GM12878 (cell line): Measurements from ENCODE around the gene NEMF. TPM values are rescaled to one million over a fixed set of nuclear protein-coding genes. Genes with fewer than 3 reads are reported as not detected.

ENCODE experiments used
- ATAC-seq: fragments of 200-7000 bp; cut with Tn5 transposase; 3 replicates; pipeline ENCODE4 v1.9.1; 2020; ENCODE audit warnings: mild to moderate bottlenecking, moderate library complexity
- BruUV-seq: library from RNA; stranded (reverse); fragments of 400-500 nt; replicated peaks from 2 replicates; lab custom pipeline; 2021; lab: Mats Ljungman, UMichigan
- CTCF ChIA-PET: fragments of 300-600 bp; sonication (Branson Sonifier 250); formaldehyde crosslinking; extraction: SDS; loops from one replicate; lab custom pipeline; 2021; ENCODE audit warnings: inconsistent platforms; lab: Yijun Ruan, JAX
- POLR2A ChIA-PET: fragments of 350-600 bp; formaldehyde crosslinking; extraction: SDS; loops from one replicate; lab custom pipeline; 2021; ENCODE audit warnings: inconsistent platforms; lab: Charles Lee
- RAD21 ChIA-PET: fragments of 300-600 bp; sonication (Branson Sonifier 250); formaldehyde crosslinking; loops from one replicate; lab custom pipeline; 2023; ENCODE audit warnings: antibody characterized with exemption; ENCODE audit not compliant: unreplicated experiment; lab: Charles Lee
- SMC1A ChIA-PET: fragments of 300-600 bp; sonication (Branson Sonifier 250); formaldehyde crosslinking; loops from one replicate; lab custom pipeline; 2023; ENCODE audit not compliant: unreplicated experiment, uncharacterized antibody; lab: Charles Lee
- DNase-seq: peaks from one replicate; pipeline ENCODE4 v3.0.0-alpha.2; 2011; ENCODE audit warnings: low read depth, low spot score
- FAIRE-seq: peaks from 3 replicates; lab custom pipeline; 2011; peaks lifted over from hg19 to GRCh38; lab: Jason Lieb, UNC
- H2AFZ ChIP-seq: 2 replicates; pipeline ENCODE4 v1.6.0; 2011; ENCODE audit warnings: low read depth, low read length, control low read depth; ENCODE audit not compliant: control insufficient read depth
- H3K27ac ChIP-seq: 2 replicates; pipeline ENCODE4 v1.5.1; 2011; ENCODE audit warnings: control low read depth; ENCODE audit not compliant: control insufficient read depth, insufficient read depth
- H3K27me3 ChIP-seq, 2 experiments: replicated peaks in 1 of 2; 2 replicates each; pipeline versions ENCODE4 v1.6.0 to v1.6.1; 2011; ENCODE audit warnings: low read length in 1 of 2; ENCODE audit not compliant: control insufficient read depth in 2 of 2, insufficient read depth in 2 of 2
- H3K36me3 ChIP-seq, 2 experiments: 2 replicates each; pipeline ENCODE4 v1.5.1; 2011; ENCODE audit warnings: low read length in 1 of 2; ENCODE audit not compliant: control insufficient read depth in 2 of 2, insufficient read depth in 2 of 2
- H3K4me1 ChIP-seq: 2 replicates; pipeline ENCODE4 v1.6.1; 2011; ENCODE audit warnings: mild to moderate bottlenecking, low read length, moderate library complexity, mixed read lengths; ENCODE audit not compliant: control insufficient read depth, insufficient read depth
- H3K4me2 ChIP-seq: 2 replicates; pipeline ENCODE4 v1.6.0; 2011; ENCODE audit warnings: control low read depth; ENCODE audit not compliant: control insufficient read depth, insufficient read depth
- H3K4me3 ChIP-seq: fragments of 200-600 bp; sonication (generic); 2 replicates; pipeline ENCODE4 v1.5.1; 2016
- H3K79me2 ChIP-seq: 2 replicates; pipeline ENCODE4 v1.6.0; 2011; ENCODE audit warnings: low read length; ENCODE audit not compliant: control insufficient read depth, insufficient read depth
- H3K9ac ChIP-seq: 2 replicates; pipeline ENCODE4 v1.8.0; 2011; ENCODE audit warnings: low read length, control low read depth, mixed read lengths; ENCODE audit not compliant: control insufficient read depth, insufficient read depth
- H3K9me3 ChIP-seq: replicated peaks from 3 replicates; pipeline ENCODE4 v1.5.1; 2011; ENCODE audit warnings: mild to moderate bottlenecking, low read length; ENCODE audit not compliant: control insufficient read depth, insufficient read depth
- H4K20me1 ChIP-seq: 2 replicates; pipeline ENCODE4 v1.6.0; 2011; ENCODE audit not compliant: control insufficient read depth, insufficient read depth
- BCL11A ChIP-seq: IDR thresholded peaks from 2 replicates; pipeline ENCODE4 v1.6.1; 2011; ENCODE audit warnings: low read depth, low read length
- CHD1 ChIP-seq: IDR thresholded peaks from 2 replicates; pipeline ENCODE4 v1.6.1; 2012; ENCODE audit warnings: low read depth, low read length, improper control_type of control experiment
- FOXM1 ChIP-seq: IDR thresholded peaks from 2 replicates; pipeline ENCODE4 v1.6.1; 2012; ENCODE audit warnings: low read depth, mild to moderate bottlenecking, inconsistent platforms, low read length, moderate library complexity
- HDAC6 ChIP-seq: fragments of 200-600 bp; sonication (generic); IDR thresholded peaks from one replicate; pipeline ENCODE4 v1.8.0; 2017; ENCODE audit warnings: antibody characterized with exemption; ENCODE audit not compliant: unreplicated experiment
- NKRF ChIP-seq: fragments of 450-650 bp; conservative IDR thresholded peaks from 2 replicates; pipeline ENCODE4 v1.6.1; 2017; ENCODE audit warnings: mild to moderate bottlenecking, moderate library complexity
- PAX5 ChIP-seq: IDR thresholded peaks from 2 replicates; pipeline ENCODE4 v1.6.1; 2011; ENCODE audit warnings: low read depth, low read length, borderline replicate concordance
- POLR2A ChIP-seq: IDR thresholded peaks from 2 replicates; pipeline ENCODE4 v1.6.1; 2011; ENCODE audit warnings: low read depth, mild to moderate bottlenecking, low read length
- RCOR1 ChIP-seq: conservative IDR thresholded peaks from 2 replicates; pipeline ENCODE4 v1.6.1; 2012; ENCODE audit warnings: low read depth, low read length, improper control_type of control experiment
- SIN3A ChIP-seq: IDR thresholded peaks from 2 replicates; pipeline ENCODE4 v1.6.1; 2012; ENCODE audit warnings: low read depth, low read length, improper control_type of control experiment
- SMAD5 ChIP-seq: IDR thresholded peaks from 2 replicates; pipeline ENCODE4 v1.6.1; 2016; ENCODE audit warnings: antibody characterized with exemption, low read depth
- SMC3 ChIP-seq: IDR thresholded peaks from 2 replicates; pipeline ENCODE4 v1.6.1; 2011; ENCODE audit warnings: low read length, improper control_type of control experiment, borderline replicate concordance
- SRF ChIP-seq, 2 experiments: IDR thresholded peaks; 2 replicates each; pipeline ENCODE4 v1.6.1; 2011; ENCODE audit warnings: low read depth in 2 of 2, low read length in 2 of 2, mild to moderate bottlenecking in 1 of 2, moderate library complexity in 1 of 2
- ZBTB11 ChIP-seq: fragments of 450-650 bp; formaldehyde crosslinking; IDR thresholded peaks from 2 replicates; pipeline ENCODE4 v1.5.0; 2022; ENCODE audit warnings: mild to moderate bottlenecking, missing genetic modification characterization
- ZNF207 ChIP-seq: fragments of 450-650 bp; IDR thresholded peaks from 2 replicates; pipeline ENCODE4 v1.6.1; 2014; ENCODE audit warnings: antibody characterized with exemption, mild to moderate bottlenecking, borderline replicate concordance
- WGBS: methylation state at CpG from one replicate; pipeline ENCODE4 v1.1.6; 2016; ENCODE audit warnings: low lambda C conversion rate; ENCODE audit not compliant: insufficient replicate concordance, insufficient coverage; ENCODE audit errors: missing lambda C conversion rate; 5-methylcytosine and 5-hydroxymethylcytosine counted together
- in situ Hi-C: fragments of 300-500 bp; cut with MboI; formaldehyde crosslinking; loops from 9 replicates; pipeline ENCODE4 v1.14.3; 2018; ENCODE audit warnings: mixed read lengths
- intact Hi-C: fragments of 100-400 bp; cut with micrococcal nuclease; formaldehyde crosslinking; loops from one replicate; pipeline ENCODE4 v1.14.2; 2022; ENCODE audit not compliant: unreplicated experiment
- polyA plus RNA-seq, 11 experiments: library from polyadenylated mRNA; depleted of rRNA in 4 of 11; unstranded in 6 of 11; stranded (reverse) in 5 of 11; fragments of >200 nt; fragmentation: Nextera tagmentation in 4 of 11; fragmentation: Illumina TruSeq in 1 of 11; extraction: Ambion mirVana in 4 of 11; extraction: Trizol in 1 of 11; gene quantifications; 1 replicate in 1 of 11; 2 replicates in 10 of 11; pipeline versions ENCODE4 v1.2.1 to v1.2.3, GENCODE V29; 2011 to 2016; ENCODE audit warnings: inconsistent platforms in 2 of 11, missing spikeins in 2 of 11, low read depth in 1 of 11
- total RNA-seq, 4 experiments: library from RNA; depleted of rRNA in 3 of 4; stranded (reverse); fragments of >200 nt in 3 of 4; fragmentation: Illumina TruSeq in 1 of 4; extraction: Trizol in 1 of 4; gene quantifications; 2 replicates each; pipeline versions ENCODE4 v1.2.1 to v1.2.3, GENCODE V29; 2013 to 2021
- TF ChIP-seq, protein P1 (sequence below): IDR thresholded peaks from 2 replicates; pipeline ENCODE4 v1.6.1; 2011; ENCODE audit warnings: borderline replicate concordance, low read depth, mild to moderate bottlenecking, moderate library complexity, low read length; ENCODE audit not compliant: insufficient read depth, poor library complexity, severe bottlenecking

Gene NEMF
- total and polyA plus RNA-seq, 10 of the 15 experiments (the other 5 are each of a cell fraction or from before 2014, with no cell fraction given): 31.5 to 80.1 (median 61.1) TPM

DNA sequence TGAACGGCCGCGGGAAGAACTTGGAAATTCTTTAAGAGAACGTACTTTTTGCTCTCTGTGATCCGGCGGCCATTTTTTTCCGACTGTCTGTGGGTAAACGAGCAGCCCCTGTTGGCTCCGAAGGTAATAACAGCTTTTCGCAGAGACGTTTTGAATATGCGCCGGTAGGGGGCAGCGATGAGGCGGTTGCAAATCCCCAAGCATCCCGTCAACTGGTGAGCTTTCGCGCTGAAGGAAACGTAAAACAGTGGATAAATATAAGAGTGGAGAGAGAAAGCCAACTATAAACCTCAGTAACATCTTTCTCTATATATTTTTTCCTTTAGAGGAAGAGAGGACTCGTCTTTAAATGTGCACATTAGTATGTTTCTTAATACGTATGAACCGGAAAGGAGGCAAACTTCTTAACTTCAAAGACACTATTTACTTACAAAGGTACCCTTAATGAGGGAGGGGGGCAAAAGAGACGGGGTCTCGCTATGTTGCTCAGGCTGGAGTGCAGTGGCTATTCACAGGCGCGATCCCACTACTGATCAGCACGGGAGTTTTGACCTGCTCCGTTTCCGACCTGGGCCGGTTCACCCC lies 9.6 kb upstream of the NEMF start (continued):
- 0 out of 2 replicates have a peak, but pooled peaks have one; percentile 24 for TF ChIP-seq BCL11A
- 0 out of 2 replicates have a peak, but pooled peaks have one; percentile 20 for TF ChIP-seq RCOR1
- TF ChIP-seq, protein P1, sequence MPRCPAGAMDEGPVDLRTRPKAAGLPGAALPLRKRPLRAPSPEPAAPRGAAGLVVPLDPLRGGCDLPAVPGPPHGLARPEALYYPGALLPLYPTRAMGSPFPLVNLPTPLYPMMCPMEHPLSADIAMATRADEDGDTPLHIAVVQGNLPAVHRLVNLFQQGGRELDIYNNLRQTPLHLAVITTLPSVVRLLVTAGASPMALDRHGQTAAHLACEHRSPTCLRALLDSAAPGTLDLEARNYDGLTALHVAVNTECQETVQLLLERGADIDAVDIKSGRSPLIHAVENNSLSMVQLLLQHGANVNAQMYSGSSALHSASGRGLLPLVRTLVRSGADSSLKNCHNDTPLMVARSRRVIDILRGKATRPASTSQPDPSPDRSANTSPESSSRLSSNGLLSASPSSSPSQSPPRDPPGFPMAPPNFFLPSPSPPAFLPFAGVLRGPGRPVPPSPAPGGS: no peak
- peak; percentile 9; the same call in 1 of the 2 replicates for TF ChIP-seq CHD1
- no peak for TF ChIP-seq ZNF207
- TF ChIP-seq SMC3: peak; percentile 17; the same call in 1 of the 2 replicates

DNA sequence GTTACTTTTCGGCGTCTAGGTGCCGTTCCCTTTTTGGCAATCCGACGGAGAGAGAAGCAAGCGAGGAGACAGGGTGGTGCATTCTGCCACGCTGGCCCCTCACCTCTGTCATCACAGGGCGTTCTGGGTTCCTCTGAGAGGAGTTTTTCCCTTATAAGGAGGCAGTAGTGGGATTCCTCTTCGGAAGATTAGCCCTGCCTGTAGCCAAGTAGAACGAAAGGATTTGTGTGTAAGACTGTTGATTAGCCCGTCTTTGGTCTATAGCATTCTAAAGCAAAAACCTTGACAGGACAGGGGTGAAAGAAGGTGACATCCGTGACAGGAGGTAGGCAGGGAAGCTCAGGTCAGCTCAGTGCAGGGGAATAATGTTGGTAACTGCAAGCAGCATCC lies 9.1 kb upstream of the NEMF start:
- in situ Hi-C loops: loop anchor here (10.0 kb wide), 1 partner anchor 233 kb away; no protein-coding TSS in a partner anchor
- Histone ChIP-seq H3K27me3 (no peaks in the 10 kb centered on the region), H3K9me3 (no peaks in the 10 kb centered on the region; the same call in 1 of the 3 replicates), H3K4me3 (peak overlapping the region; percentile 79), H2AFZ (peak overlapping the region; percentile 100), H3K27ac (peak overlapping the region; percentile 99), H3K79me2 (peaks cover 11% of the 10 kb centered on the region), H3K4me1 (peaks cover 8% of the 10 kb centered on the region), H4K20me1 (no peaks in the 10 kb centered on the region), H3K9ac (peak overlapping the region; percentile 100), H3K36me3 (no peaks in the 10 kb centered on the region), H3K4me2 (peak overlapping the region; percentile 66)
- intact Hi-C loops: loop anchor here (1.0 to 5.0 kb wide), 6 partner anchors 141 to 451 kb away; partner anchors contain the start of genes DMAC2L, L2HGDH and SOS2
- CTCF ChIA-PET: interaction anchor here (0.6 to 13.8 kb wide), 39 partner anchors 9 to 530 kb away, joined by 3 to 243 read pairs (median 5); partner anchors contain the start of genes ARF6, NEMF, RPL36AL and RPS29
- no TSS peak for BruUV-seq
- SMC1A ChIA-PET: interaction anchor here (0.6 to 11.4 kb wide), 21 partner anchors 9 to 449 kb away, joined by 3 to 91 read pairs (median 6); partner anchors contain the start of genes ARF6 and NEMF
- ATAC-seq: peak; percentile 24
- FAIRE-seq: no peak
- POLR2A ChIA-PET: interaction anchor here (0.8 to 5.1 kb wide), 14 partner anchors 10 to 253 kb away, joined by 3 to 54 read pairs (median 6); partner anchors contain the start of genes NEMF and VCPKMT
- no peak for DNase-seq
- under 1% methylated on average over 12 of the region's 12 CpGs for WGBS
- RAD21 ChIA-PET: interaction anchor here (0.6 to 6.3 kb wide), 18 partner anchors 9 to 255 kb away, joined by 3 to 80 read pairs (median 18); partner anchors contain the start of genes ARF6, DNAAF2, KLHDC2 and MGAT2
- TF ChIP-seq PAX5: no peak
- peak; percentile 63 for TF ChIP-seq POLR2A
- TF ChIP-seq SRF (IDR thresholded peaks at IDR 0.05; ENCODE audit: low read depth in 2 of 2, low read length in 2 of 2): peak in 1 of 2 experiments; percentile 89; a peak in 2 of 4 replicates
- peak; percentile 4; the same call in 1 of the 2 replicates for TF ChIP-seq FOXM1
- no peak for TF ChIP-seq ZBTB11 (CRISPR knock-in tag)
- TF ChIP-seq SIN3A: 0 out of 2 replicates have a peak, but pooled peaks have one; percentile 4
- peak; percentile 41; the same call in 1 of the 2 replicates for TF ChIP-seq NKRF
- peak; percentile 66; the same call in 1 of the 2 replicates for TF ChIP-seq SMAD5
- TF ChIP-seq HDAC6: no peak
